22Rv1 (cell line): Measurements from ENCODE around the gene JMY.

ENCODE experiments used
- H3K27ac ChIP-seq: fragments of 450-650 bp; 2 replicates; pipeline ENCODE4 v1.5.1; 2017
- CTCF ChIP-seq: fragments of 450-650 bp; IDR thresholded peaks from 2 replicates; pipeline ENCODE4 v1.5.1; 2017; ENCODE audit warnings: mild to moderate bottlenecking
- ZFX ChIP-seq: fragments of 450-650 bp; IDR thresholded peaks from 2 replicates; pipeline ENCODE4 v1.6.1; 2017; ENCODE audit warnings: antibody characterized with exemption, borderline replicate concordance

Gene JMY

GRCh38 chr5:79357398-79357797 is 121.5 kb downstream of the JMY start:
- TF ChIP-seq ZFX (no peak), CTCF (no peak)
- H3K27ac ChIP-seq = no peak overlapping the region
